HL-60 (cell line): Measurements from ENCODE around the gene FRRS1.

Source experiments
- DNase-seq, 2 experiments: peaks; one replicate each; pipeline ENCODE4 v3.0.0-alpha.2; 2010 to 2020; ENCODE audit warnings: low read depth in 1 of 2, low spot score in 1 of 2
- H3K27ac ChIP-seq: fragments of 250-450 bp; sonication (Bioruptor Pico); replicated peaks from 2 replicates; pipeline ENCODE4 v1.5.1; 2020; ENCODE audit warnings: mild to moderate bottlenecking, moderate library complexity
- H3K27me3 ChIP-seq: fragments of 250-450 bp; sonication (Bioruptor Pico); 2 replicates; pipeline ENCODE4 v1.5.1; 2021; ENCODE audit warnings: mild to moderate bottlenecking, moderate library complexity; ENCODE audit not compliant: insufficient read depth, poor library complexity, severe bottlenecking
- H3K4me3 ChIP-seq: replicated peaks from 2 replicates; pipeline ENCODE4 v1.5.1; 2011; ENCODE audit warnings: mild to moderate bottlenecking, control low read depth, low read length; ENCODE audit not compliant: insufficient read depth
- CTCF ChIP-seq: IDR thresholded peaks from one replicate; pipeline ENCODE4 v1.5.1; 2011; ENCODE audit warnings: low read length, control low read depth, inconsistent platforms; ENCODE audit not compliant: insufficient read depth
- GABPA ChIP-seq: IDR thresholded peaks from 2 replicates; pipeline ENCODE4 v1.6.1; 2012; ENCODE audit warnings: low read depth
- POLR2AphosphoS5 ChIP-seq: IDR thresholded peaks from 2 replicates; pipeline ENCODE4 v1.6.1; 2012; ENCODE audit warnings: low read depth
- REST ChIP-seq: IDR thresholded peaks from 2 replicates; pipeline ENCODE4 v1.6.1; 2012; ENCODE audit warnings: low read depth; ENCODE audit not compliant: insufficient replicate concordance
- SPI1 ChIP-seq: IDR thresholded peaks from 2 replicates; pipeline ENCODE4 v1.6.1; 2012; ENCODE audit warnings: low read depth, mild to moderate bottlenecking, borderline replicate concordance

Gene FRRS1

DNA sequence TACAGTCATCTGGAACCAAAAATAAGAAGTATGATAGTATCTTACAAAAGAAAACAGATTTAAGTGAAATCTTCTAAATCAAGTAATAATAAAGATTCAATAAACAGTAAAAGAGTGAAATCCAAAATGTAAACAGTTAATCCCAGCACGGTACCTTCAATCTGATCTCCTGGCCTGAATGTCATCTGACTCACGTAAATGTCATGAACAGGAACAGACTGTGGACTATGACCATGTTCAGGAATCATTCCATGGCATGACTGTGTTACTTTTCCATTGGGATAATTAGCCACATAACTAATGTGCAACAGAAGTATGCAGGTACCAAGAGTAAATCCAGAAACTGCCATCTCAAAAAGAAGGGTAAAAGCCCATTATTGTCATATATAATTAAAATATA, 18.0 kb downstream of the FRRS1 start:
- Histone ChIP-seq H3K27me3 (no peaks in the 10 kb centered on the region), H3K27ac (no peak overlapping the region), H3K4me3 (no peak overlapping the region)
- no peak for DNase-seq
- TF ChIP-seq SPI1, result no peak
- no peak for TF ChIP-seq GABPA
- TF ChIP-seq REST, result no peak
- no peak for TF ChIP-seq CTCF
- TF ChIP-seq POLR2AphosphoS5, result no peak

DNA sequence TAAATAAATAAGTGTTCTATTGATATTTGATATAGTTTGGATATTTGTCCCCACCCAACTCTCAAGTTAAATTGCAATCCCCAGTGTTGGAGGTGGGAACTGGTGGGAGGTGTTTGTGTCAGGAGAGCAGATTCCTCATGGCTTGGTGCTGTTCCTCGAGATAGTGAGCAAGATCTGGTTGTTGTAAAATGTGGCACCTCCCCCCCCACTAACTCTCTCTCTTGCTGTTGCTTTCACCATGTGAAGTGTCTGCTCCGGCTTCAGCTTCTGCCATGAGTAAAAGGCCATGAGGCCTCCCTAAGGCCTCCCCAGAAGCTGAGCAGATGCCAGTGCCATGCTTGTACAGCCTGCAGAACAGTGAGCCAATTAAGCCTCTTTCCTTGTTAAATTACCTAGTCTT, 20.8 kb downstream of the FRRS1 start:
- no peak for DNase-seq
- Histone ChIP-seq H3K4me3 (no peak overlapping the region), H3K27me3 (no peaks in the 10 kb centered on the region), H3K27ac (no peak overlapping the region)
- TF ChIP-seq GABPA (no peak), SPI1 (no peak), POLR2AphosphoS5 (no peak), REST (no peak), CTCF (no peak)

GRCh38 chr1:99745061-99745460, 21.4 kb downstream of the FRRS1 start:
- TF ChIP-seq POLR2AphosphoS5 (no peak), REST (no peak), SPI1 (no peak), CTCF (no peak), GABPA (no peak)
- H3K4me3 ChIP-seq, result no peak overlapping the region
- H3K27ac ChIP-seq, result no peak overlapping the region
- H3K27me3 ChIP-seq, result no peaks in the 10 kb centered on the region
- no peak for DNase-seq
